ENCODE data around the gene NFX1.

GRCh38 chr9:33350310-33350709, 60.0 kb downstream of the NFX1 start:
- TF ChIP-seq POLR2AphosphoS5 (IDR thresholded peaks at IDR 0.05) (peak; percentile 29 to 63 (median 47)), CTCF (IDR thresholded peaks at IDR 0.05) (no peak), EP300 (IDR thresholded peaks at IDR 0.05; ENCODE audit: low read depth) (no peak), POLR2A (IDR thresholded peaks at IDR 0.05) (no peak)

Measured in transverse colon (tissue), 4 donors.